Large intestine (tissue), 3 donors: ENCODE data around the gene KCNQ1. TPM values are rescaled to one million over a fixed set of nuclear protein-coding genes. Genes with fewer than 3 reads are reported as not detected.

Source experiments
- DNase-seq, 2 donors: peaks; one replicate each; pipeline versions ENCODE4 v3.0.0 to v3.0.0-alpha.2; 2013
- H3K27ac ChIP-seq: one replicate; pipeline ENCODE4 v1.5.1; 2013; ENCODE audit warnings: low read length
- H3K27me3 ChIP-seq: 2 replicates; pipeline ENCODE4 v1.6.1; 2013; ENCODE audit warnings: low read length; ENCODE audit not compliant: control insufficient read depth, insufficient read depth
- H3K36me3 ChIP-seq: 2 replicates; pipeline ENCODE4 v1.6.1; 2013; ENCODE audit warnings: low read length; ENCODE audit not compliant: control insufficient read depth, insufficient read depth
- H3K4me1 ChIP-seq: one replicate; pipeline ENCODE4 v1.6.1; 2013; ENCODE audit warnings: low read length; ENCODE audit not compliant: control insufficient read depth, insufficient read depth
- H3K4me3 ChIP-seq: one replicate; pipeline ENCODE4 v1.5.1; 2013; ENCODE audit warnings: low read length
- H3K9me3 ChIP-seq: one replicate; pipeline ENCODE4 v1.6.1; 2013; ENCODE audit warnings: mild to moderate bottlenecking, low read depth, low read length, moderate library complexity; ENCODE audit not compliant: control insufficient read depth
- WGBS: methylation state at CpG from one replicate; pipeline ENCODE4 v1.1.5; 2013; ENCODE audit warnings: low lambda C conversion rate; ENCODE audit not compliant: insufficient coverage; 5-methylcytosine and 5-hydroxymethylcytosine counted together
- polyA plus RNA-seq: library from polyadenylated mRNA; unstranded; fragments of 120-200 nt; gene quantifications from one replicate; pipeline ENCODE4 v1.2.1, GENCODE V29; 2013

The KCNQ1 gene
- polyA plus RNA-seq, 1 donor, result 19.5 TPM

DNA sequence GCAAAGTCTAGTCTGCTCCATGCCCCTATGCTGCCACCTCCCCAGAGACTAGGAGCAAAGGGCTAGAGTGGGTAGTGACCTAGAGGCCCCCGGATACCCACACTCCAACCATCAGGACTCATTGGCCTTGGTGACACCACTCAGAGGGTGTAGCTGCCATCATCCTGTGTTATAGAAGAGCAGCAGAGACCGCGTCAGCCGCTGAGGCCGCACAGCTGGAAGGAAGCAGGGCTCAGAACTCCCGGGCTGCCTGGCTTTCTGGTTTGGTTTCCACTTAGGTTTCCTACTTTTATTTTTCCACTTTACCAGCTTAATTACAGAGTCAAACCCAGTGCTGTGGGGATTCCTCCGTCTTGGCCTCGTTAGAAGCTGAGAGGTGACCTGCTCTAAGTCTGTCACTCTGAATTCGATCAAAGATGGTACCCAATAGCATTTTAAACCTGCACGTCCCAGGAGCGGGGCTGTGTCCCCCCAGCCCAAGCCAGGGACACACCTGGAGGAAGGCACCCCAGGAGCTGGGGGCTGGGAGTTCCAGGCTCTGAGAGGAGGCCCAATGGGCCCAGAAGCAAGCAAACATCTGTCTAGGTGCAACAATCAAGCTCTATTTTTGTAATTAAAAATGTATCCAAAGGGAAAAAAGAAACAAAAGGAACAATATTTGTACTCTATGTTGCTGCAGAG is 442.8 kb downstream of the KCNQ1 start:
- DNase-seq, result no peak
- H3K9me3 ChIP-seq, result peaks cover 23% of the 10 kb centered on the region
- peaks cover 51% of the 10 kb centered on the region for H3K4me1 ChIP-seq
- no peak overlapping the region for H3K4me3 ChIP-seq
- no peak overlapping the region for H3K27ac ChIP-seq
- 20% methylated on average over 1 of the region's 11 CpGs for WGBS
- H3K27me3 ChIP-seq, result no peaks in the 10 kb centered on the region
- H3K36me3 ChIP-seq, result peaks cover 8% of the 10 kb centered on the region

DNA sequence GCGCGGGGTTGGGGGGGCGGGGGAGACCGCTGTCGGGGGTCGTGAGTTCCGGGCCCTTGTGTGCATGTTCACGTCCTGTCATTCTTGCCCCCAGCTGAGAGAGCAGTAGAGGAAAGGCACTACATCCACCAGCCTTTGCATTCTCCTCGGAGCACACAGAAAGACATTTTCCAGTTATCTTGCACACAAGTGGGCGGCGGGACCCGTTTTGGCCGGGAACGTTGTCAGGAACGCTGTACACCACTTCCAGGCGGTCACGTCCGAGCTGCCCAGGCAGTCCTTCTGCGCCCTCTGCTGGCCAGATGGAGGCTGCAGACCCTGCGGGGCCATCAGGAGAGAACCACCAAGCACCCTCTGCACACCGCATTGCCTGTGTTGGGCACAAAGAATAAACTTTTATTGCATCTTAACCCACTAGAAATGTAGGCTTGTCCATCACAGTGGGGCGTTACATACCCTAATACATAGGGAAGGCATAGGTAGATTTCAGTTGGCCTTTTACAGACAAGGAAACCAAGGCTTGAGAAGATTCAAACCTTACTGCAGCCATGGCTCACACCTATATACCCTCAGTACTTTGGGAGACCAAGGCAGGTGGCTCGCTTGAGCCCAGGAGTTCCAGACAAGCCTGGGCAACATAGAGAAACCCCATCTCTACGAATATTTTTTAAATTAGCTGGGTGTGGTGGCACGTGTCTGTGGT is 443.6 kb downstream of the KCNQ1 start:
- peaks cover 2% of the 10 kb centered on the region for H3K36me3 ChIP-seq
- H3K4me1 ChIP-seq, result peaks cover 49% of the 10 kb centered on the region
- no peak overlapping the region for H3K4me3 ChIP-seq
- 100% methylated on average over 1 of the region's 25 CpGs for whole genome bisulfite sequencing
- H3K27ac ChIP-seq, result no peak overlapping the region
- peak; percentile 72 to 83 for DNase-seq
- H3K27me3 ChIP-seq, result no peaks in the 10 kb centered on the region
- H3K9me3 ChIP-seq, result peaks cover 23% of the 10 kb centered on the region

DNA sequence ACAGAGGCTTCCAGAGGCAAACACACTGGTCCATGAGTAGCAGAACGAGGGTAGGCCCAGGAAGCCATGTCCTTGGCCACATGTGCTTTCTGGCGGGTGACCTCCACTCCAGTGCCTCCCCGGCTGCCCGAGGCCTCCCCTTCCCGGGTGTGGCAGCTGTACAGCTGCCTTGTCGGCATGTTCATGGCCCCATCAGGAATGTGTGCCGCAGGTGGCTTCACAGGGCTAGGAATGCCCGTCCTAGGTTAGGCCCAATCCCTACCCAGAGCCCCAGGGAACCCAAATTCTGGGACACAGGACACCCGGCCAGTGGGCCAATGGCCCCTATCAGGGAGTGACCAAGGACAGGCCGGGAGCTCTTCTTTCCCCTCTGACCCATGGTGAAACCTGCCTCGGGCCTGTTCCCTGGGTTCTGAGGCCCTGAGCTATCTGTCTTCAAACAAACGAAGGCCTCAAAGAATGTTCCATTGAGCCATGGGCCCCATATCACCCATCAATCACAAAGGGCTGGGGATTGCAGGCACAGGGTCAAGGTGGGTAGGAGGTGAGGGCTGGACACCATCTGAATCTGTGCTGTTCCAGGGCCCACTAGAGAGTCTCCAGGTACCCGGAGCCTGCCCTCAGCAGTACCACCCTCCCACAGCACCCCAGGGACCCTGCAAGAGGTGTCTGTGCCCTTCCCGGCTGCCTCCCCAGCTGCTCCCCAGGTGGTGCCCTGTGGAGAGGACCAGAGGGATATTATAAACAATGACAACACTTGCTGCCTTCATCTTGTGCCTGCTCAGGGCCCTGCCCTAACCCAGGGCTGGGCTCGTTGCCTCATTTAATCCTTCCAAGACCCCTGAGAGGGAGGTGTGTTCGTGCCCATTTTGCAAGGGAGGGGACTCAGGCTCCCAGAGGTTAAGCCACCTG is 444.8 kb downstream of the KCNQ1 start:
- H3K4me3 ChIP-seq, result no peak overlapping the region
- H3K9me3 ChIP-seq, result peaks cover 21% of the 10 kb centered on the region
- H3K27me3 ChIP-seq, result no peaks in the 10 kb centered on the region
- H3K36me3 ChIP-seq, result no peaks in the 10 kb centered on the region
- WGBS, result no CpG with 5 or more reads among the region's 16 CpGs
- no peak overlapping the region for H3K27ac ChIP-seq
- peaks cover 49% of the 10 kb centered on the region for H3K4me1 ChIP-seq
- no peak for DNase-seq

DNA sequence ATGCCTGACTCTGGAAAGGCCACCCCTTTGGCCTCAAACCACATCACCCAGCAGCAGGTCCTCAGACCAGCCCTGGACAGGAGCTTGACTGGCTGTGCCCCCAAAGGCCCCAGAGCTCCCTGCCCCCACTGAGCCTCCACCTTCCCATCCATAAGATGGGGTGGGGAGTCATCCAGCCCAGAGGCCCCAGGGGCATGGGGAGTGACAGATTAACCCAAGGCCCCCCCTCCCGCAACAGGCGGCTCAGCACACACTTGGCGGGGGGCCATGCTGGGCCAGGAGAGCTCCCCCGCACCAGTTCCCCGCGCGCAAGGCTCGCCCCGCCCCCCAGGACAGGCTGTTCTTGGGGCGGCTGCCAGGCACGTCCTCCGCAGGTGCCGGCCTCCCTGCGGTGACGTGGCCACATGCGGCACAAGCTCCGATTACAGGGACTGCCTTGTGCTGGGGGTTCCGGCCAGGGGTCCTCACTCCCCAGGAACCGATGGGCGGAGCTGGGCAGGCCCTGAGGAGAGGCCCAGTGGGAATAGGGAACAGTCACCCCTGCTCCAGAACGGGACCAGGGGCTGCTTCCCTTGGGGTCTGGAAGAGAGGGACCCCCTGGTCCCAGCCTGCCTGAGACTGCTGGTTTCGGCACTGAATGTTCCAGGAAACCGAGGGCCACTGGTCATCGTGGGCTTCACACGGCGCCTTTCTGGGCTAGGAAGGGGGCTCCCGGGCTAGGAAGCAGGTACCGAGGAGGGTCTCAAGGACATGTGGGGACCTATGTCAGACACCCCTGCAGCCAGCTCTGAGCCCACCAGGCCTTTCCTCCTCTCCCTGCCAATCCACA is 445.9 kb downstream of the KCNQ1 start:
- Histone ChIP-seq H3K9me3 (peaks cover 15% of the 10 kb centered on the region), H3K4me1 (peaks cover 49% of the 10 kb centered on the region), H3K4me3 (no peak overlapping the region), H3K27me3 (no peaks in the 10 kb centered on the region), H3K27ac (peak overlapping the region; percentile 40), H3K36me3 (no peaks in the 10 kb centered on the region)
- WGBS, result no CpG with 5 or more reads among the region's 28 CpGs
- DNase-seq, result peak in 1 of 2 donors; percentile 78

DNA sequence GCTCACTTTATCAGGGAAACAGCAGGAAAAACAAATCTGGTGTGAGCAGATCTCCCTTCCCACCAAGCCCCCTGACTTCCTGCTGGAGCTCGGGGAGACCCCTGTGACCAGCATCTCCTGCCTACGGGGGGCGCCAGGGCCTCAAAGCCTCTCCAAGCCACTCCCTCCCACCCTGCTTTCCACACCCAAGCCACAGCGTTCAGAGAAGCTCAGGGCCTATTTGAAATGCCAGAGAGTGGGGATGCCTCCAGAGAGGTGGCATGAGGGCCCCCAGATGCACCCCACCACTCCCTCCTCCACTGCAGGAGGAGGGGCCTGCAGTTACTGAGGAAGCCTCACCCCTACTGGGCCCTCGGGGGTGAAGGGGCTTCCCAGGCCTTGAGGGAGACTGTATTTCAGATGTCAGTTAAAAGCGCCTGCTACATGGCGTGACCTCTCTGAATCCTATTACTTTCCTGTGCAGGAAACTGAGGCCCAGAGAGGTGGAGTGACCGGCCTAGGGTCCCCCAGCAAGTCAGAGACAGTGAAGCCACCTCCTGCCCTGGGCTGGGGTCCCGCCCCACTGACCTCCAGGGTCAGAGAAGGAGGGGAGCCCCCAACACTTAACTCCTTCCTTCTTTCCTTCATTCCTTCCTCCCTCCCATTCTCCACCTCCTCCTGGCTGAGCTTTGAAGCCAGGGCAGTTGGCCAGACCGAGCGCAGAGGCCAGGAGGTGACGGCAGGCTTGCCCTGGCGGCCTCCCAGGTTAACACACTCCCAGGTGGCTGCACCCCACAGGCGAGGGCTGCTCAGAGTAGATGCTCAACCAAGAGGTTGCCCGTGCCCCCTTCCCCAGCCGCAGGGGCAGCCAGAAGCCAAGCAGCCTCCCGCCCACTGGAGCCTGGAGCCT is 446.8 kb downstream of the KCNQ1 start:
- H3K27ac ChIP-seq, result peak overlapping the region; percentile 40
- DNase-seq, result peak in 1 of 2 donors; percentile 60
- peak overlapping the region; percentile 52 for H3K4me3 ChIP-seq

DNA sequence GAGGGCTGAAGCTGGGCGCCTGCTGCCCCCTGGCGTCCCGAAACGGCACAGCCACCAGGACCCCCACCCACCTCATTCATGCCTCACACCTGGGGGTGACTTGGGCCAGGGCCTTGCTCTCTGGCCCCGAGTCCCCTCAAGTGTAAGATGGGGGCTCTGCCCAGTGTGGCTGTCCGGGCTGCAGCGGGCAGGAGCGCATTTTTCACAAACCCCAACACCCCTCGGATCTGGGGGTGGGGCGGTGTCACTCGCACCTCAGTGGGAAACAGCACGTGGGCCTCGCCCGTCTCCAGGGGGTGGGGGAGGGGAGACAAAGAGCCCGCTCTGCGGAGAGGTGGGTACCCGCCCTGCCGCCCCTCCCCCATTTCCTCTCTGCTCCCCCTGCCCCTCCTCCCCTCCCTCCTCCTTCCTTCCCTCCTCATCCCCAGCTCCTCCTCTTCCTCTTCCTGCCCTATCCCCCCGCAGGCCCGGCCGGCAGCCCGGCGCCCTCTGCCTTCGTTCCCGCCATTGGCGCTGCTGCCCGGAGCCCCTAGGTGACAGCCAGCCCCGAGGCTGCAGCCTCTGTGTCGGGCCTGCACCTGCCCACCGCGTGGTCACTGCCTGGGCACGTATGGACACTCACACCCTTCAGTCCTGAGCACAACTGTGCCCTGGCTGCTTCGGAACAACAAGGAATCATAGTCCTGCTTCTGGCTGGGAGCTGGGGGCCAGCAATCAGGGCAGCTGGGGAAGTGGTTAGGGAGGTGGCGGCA is 447.6 kb downstream of the KCNQ1 start:
- Histone ChIP-seq H3K9me3 (peaks cover 6% of the 10 kb centered on the region), H3K27ac (no peak overlapping the region), H3K36me3 (no peaks in the 10 kb centered on the region), H3K27me3 (no peaks in the 10 kb centered on the region), H3K4me3 (peak overlapping the region; percentile 52), H3K4me1 (peaks cover 38% of the 10 kb centered on the region)
- DNase-seq, result no peak
- WGBS, result no CpG with 5 or more reads among the region's 34 CpGs

More for the DNA sequence above, 446.8 kb downstream of the KCNQ1 start:
- WGBS, result no CpG with 5 or more reads among the region's 17 CpGs
- Histone ChIP-seq H3K27me3 (no peaks in the 10 kb centered on the region), H3K36me3 (no peaks in the 10 kb centered on the region), H3K4me1 (peaks cover 46% of the 10 kb centered on the region), H3K9me3 (peaks cover 10% of the 10 kb centered on the region)

DNA sequence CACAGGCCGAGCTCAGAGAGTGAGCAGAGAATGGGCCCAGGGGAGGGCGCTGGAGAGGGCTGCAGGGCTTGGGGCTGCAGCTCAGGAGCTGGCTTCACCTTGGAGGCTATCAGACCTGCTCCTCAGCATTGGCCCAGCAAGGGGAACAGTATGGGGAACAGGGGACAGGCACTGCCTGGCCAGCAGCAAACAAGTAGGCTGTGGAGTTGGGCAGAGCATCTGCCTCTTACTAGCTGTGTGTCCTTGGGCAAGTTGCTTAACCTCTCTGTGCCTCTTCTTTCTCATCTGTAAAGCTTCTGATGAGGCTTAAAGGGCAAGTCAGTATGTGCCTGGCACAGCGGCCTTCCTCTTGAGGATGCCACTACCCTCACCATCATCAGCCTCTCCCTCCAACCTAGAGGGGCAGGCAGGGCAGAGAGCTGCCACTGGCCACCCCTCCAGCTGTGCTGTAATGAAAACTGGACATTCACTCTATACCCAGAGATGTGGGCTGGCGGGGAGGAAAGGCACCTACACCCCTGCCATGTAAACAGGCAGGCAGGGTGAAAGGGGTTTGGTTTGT is 448.2 kb downstream of the KCNQ1 start:
- Histone ChIP-seq H3K9me3 (peaks cover 3% of the 10 kb centered on the region), H3K27me3 (no peaks in the 10 kb centered on the region), H3K4me3 (peak overlapping the region; percentile 52), H3K27ac (no peak overlapping the region), H3K36me3 (no peaks in the 10 kb centered on the region), H3K4me1 (peaks cover 34% of the 10 kb centered on the region)
- no peak for DNase-seq
- no CpG with 5 or more reads among the region's 4 CpGs for WGBS

DNA sequence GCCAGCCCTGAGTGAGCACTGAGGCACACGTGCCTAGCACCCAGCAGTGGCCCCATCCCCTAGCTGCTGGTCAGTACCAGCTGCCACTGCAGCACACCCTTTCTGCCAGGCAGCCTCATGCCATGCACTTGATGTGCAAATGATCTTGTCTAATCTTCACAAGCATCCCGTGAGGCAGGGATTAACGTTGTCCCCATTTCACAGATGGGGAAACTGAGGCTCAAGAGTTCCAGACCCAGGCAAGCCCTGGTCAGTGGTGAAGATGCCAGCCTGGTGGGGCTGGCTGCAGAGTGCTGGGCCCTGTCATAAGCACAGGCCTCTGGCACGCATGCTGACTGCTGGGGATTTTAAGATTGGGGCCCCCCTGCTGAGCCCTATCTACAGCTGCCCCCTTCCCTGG is 449.1 kb downstream of the KCNQ1 start:
- DNase-seq, result no peak

More for the DNA sequence above, 449.1 kb downstream of the KCNQ1 start:
- H3K4me3 ChIP-seq, result no peak overlapping the region
- no peaks in the 10 kb centered on the region for H3K9me3 ChIP-seq
- H3K27me3 ChIP-seq, result no peaks in the 10 kb centered on the region
- WGBS, result no CpG with 5 or more reads among the region's 4 CpGs
- peaks cover 31% of the 10 kb centered on the region for H3K4me1 ChIP-seq
- no peak overlapping the region for H3K27ac ChIP-seq
- no peaks in the 10 kb centered on the region for H3K36me3 ChIP-seq
